Activated B cell treated with CpG ODN at 0.5 μM for 24 hours (primary cell): ENCODE results near the gene GRSF1. TPM values are rescaled to one million over a fixed set of nuclear protein-coding genes. Genes with fewer than 3 reads are reported as not detected.
"Not testable (repeated sequence)": the region's sequence is repeated elsewhere in the genome, so short reads cannot be mapped to it uniquely, and the experiment has no call there.

ENCODE experiments used
- ATAC-seq: fragments of 200-7000 bp; cut with Tn5 transposase; one replicate; pipeline ENCODE4 v1.10.0; 2021; ENCODE audit warnings: low read depth, mild to moderate bottlenecking, moderate library complexity
- CTCF ChIA-PET: fragments of 350-600 bp; sonication (Branson Sonifier 250); formaldehyde crosslinking; loops from one replicate; lab custom pipeline; 2021; ENCODE audit warnings: antibody characterized with exemption; lab: Charles Lee
- POLR2A ChIA-PET: fragments of 350-600 bp; sonication (Branson Sonifier 250); formaldehyde crosslinking; loops from one replicate; lab custom pipeline; 2021; ENCODE audit warnings: antibody characterized with exemption; lab: Charles Lee
- DNase-seq: peaks from one replicate; pipeline ENCODE4 v3.0.0; 2022
- H3K27ac Mint-ChIP-seq: one replicate; pipeline ENCODE4 v1.8.0; 2020; ENCODE audit warnings: mixed read lengths
- H3K27me3 Mint-ChIP-seq: one replicate; pipeline ENCODE4 v1.8.0; 2021; ENCODE audit warnings: mixed read lengths
- H3K36me3 Mint-ChIP-seq: one replicate; pipeline ENCODE4 v1.8.0; 2021; ENCODE audit warnings: low read depth, mixed read lengths
- H3K4me1 Mint-ChIP-seq: one replicate; pipeline ENCODE4 v1.8.0; 2021; ENCODE audit warnings: mixed read lengths
- H3K4me3 Mint-ChIP-seq: one replicate; pipeline ENCODE4 v1.8.0; 2020; ENCODE audit warnings: mild to moderate bottlenecking, mixed read lengths
- H3K9me3 Mint-ChIP-seq: one replicate; pipeline ENCODE4 v1.8.0; 2020; ENCODE audit warnings: mixed read lengths
- intact Hi-C: fragments of 100-400 bp; cut with micrococcal nuclease; formaldehyde crosslinking; loops from one replicate; pipeline ENCODE4 v1.15.1; 2024
- total RNA-seq: library from RNA; stranded (reverse); gene quantifications from 2 replicates; pipeline ENCODE4 v1.2.3, GENCODE V29; 2022
- TF ChIP-seq, protein P1 (sequence below): fragments of 200-600 bp; IDR thresholded peaks from one replicate; pipeline ENCODE4 v1.8.0; 2022; ENCODE audit warnings: antibody characterized with exemption, mild to moderate bottlenecking

The GRSF1 gene
- total RNA-seq, 1 donor from 2014 or later, result 63.5 TPM

DNA sequence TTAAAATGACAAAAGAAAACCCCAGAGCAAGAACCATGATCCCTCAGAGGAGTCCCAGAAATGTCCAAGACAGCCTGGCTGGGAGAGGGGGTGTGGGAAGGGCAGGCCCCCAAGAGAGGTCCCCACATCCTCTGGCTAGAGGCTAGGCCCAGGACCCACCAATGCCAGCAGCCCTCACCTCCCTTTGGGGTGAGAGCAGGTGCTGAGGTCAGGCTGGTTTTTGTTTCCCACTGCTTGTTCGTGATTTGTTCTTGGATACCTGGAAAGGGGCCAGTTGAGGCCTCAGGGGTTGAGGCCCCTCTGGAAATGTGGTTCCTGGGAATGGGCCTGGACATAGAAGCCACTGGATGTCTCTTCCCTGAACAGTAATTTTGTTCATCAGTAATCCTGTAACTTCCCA, 2.3 kb upstream of the GRSF1 start:
- no peak for DNase-seq
- H3K27ac Mint-ChIP-seq, result peak overlapping the region; percentile 82
- ATAC-seq, result no peak
- H3K4me3 Mint-ChIP-seq, result no peak overlapping the region
- peaks cover under 1% of the 10 kb centered on the region for H3K36me3 Mint-ChIP-seq
- CTCF ChIA-PET, result no interaction called here
- peaks cover 59% of the 10 kb centered on the region for H3K4me1 Mint-ChIP-seq
- POLR2A ChIA-PET, result interaction anchor here (0.6 to 7.3 kb wide), 5 partner anchors 59 to 167 kb away, joined by 3 to 80 read pairs (median 3); partner anchors contain the start of genes DCK and MOB1B
- TF ChIP-seq, protein P1, sequence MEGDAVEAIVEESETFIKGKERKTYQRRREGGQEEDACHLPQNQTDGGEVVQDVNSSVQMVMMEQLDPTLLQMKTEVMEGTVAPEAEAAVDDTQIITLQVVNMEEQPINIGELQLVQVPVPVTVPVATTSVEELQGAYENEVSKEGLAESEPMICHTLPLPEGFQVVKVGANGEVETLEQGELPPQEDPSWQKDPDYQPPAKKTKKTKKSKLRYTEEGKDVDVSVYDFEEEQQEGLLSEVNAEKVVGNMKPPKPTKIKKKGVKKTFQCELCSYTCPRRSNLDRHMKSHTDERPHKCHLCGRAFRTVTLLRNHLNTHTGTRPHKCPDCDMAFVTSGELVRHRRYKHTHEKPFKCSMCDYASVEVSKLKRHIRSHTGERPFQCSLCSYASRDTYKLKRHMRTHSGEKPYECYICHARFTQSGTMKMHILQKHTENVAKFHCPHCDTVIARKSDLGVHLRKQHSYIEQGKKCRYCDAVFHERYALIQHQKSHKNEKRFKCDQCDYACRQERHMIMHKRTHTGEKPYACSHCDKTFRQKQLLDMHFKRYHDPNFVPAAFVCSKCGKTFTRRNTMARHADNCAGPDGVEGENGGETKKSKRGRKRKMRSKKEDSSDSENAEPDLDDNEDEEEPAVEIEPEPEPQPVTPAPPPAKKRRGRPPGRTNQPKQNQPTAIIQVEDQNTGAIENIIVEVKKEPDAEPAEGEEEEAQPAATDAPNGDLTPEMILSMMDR, result no peak
- no peaks in the 10 kb centered on the region for H3K27me3 Mint-ChIP-seq
- no peaks in the 10 kb centered on the region for H3K9me3 Mint-ChIP-seq
- intact Hi-C loops, result no loop called here

DNA sequence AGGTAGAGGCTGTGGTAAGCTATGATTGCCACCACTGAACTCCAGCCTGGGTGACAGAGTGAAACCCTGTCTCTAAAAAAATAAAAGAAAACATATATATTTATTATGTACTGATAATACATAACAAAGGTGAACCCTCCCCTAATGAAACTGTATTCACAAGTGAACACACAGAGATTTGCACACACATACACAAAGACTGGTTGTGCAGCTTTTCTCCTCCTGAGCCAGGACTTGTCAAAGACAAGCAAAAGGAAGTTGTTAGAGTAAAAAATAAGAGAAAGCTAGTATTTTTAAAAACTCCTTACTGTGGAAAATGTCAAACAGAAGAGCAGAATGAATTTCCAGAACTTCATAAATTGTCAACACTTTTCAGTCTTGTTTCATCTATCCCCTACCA, 1.5 kb upstream of the GRSF1 start:
- DNase-seq, result no peak
- Mint-ChIP-seq H3K9me3 (no peaks in the 10 kb centered on the region), H3K27ac (peak overlapping the region; percentile 82), H3K4me1 (peaks cover 65% of the 10 kb centered on the region), H3K36me3 (peaks cover 5% of the 10 kb centered on the region), H3K4me3 (no peak overlapping the region), H3K27me3 (no peaks in the 10 kb centered on the region)
- CTCF ChIA-PET, result no interaction called here
- TF ChIP-seq, protein P1, result no peak
- POLR2A ChIA-PET, result interaction anchor here (0.6 to 7.3 kb wide), 4 partner anchors 29 to 154 kb away, joined by 3 to 80 read pairs (median 6); partner anchors contain the start of gene MOB1B
- ATAC-seq, result no peak
- intact Hi-C loops, result no loop called here

DNA sequence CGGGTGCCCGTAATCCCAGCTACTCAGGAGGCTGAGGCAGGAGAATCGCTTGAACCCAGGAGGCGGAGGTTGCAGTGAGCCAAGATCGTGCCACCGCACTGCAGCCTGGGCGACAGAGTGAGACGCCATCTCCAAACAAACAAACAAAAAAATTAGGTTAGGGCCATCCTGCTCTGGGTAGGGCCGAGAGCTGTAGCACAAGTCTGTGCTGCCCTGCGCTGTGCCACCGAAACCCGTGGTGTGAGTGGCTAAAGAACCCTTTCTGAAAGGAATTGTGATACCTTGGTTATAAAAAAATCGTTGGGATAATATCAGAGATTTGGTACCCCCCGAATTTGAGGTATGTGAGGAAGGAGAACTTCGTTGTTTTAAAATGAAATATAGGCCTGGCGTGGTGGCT, 941 bp upstream of the GRSF1 start:
- CTCF ChIA-PET, H3K4me3 Mint-ChIP-seq, H3K36me3 Mint-ChIP-seq, H3K9me3 Mint-ChIP-seq, intact Hi-C loops, H3K27me3 Mint-ChIP-seq, ATAC-seq, DNase-seq: not testable (repeated sequence)
- POLR2A ChIA-PET, result interaction anchor here (0.6 to 7.3 kb wide), 3 partner anchors 29 to 154 kb away, joined by 8 to 80 read pairs (median 45); partner anchors contain the start of genes DCK and MOB1B
- peaks cover 69% of the 10 kb centered on the region for H3K4me1 Mint-ChIP-seq
- peak overlapping the region; percentile 77 for H3K27ac Mint-ChIP-seq

DNA sequence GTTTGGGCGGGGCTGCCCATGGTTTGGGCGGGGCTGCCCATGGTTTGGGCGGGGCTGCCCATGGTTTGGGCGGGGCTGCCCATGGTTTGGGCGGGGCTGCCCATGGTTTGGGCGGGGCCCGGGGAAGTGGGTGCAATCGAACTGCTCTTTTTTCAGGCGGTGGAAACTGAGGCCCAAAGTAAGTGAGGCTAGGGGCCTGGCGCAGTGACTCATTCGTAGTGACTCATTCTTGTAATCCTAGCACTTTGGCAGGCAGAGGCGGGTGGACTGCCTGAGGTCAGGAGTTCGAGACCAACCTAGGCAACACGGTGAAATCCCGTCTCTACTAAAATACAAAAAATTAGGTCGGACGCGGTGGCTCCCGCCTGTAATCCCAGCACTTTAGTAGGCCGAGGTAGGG, 447 bp upstream of the GRSF1 start:
- Mint-ChIP-seq H3K4me3 (peak overlapping the region; percentile 58), H3K4me1 (peaks cover 68% of the 10 kb centered on the region), H3K27ac (peak overlapping the region; percentile 77)
- H3K9me3 Mint-ChIP-seq, intact Hi-C loops, H3K27me3 Mint-ChIP-seq, ATAC-seq, H3K36me3 Mint-ChIP-seq, DNase-seq: not testable (repeated sequence)
- CTCF ChIA-PET, result interaction anchor here (1.4 to 2.2 kb wide), 3 partner anchors 62 to 164 kb away, joined by 4 to 11 read pairs (median 11); partner anchors contain the start of gene MOB1B
- POLR2A ChIA-PET, result interaction anchor here (0.7 to 7.3 kb wide), 15 partner anchors 9 to 169 kb away, joined by 3 to 80 read pairs (median 9); partner anchors contain the start of genes DCK and MOB1B

DNA sequence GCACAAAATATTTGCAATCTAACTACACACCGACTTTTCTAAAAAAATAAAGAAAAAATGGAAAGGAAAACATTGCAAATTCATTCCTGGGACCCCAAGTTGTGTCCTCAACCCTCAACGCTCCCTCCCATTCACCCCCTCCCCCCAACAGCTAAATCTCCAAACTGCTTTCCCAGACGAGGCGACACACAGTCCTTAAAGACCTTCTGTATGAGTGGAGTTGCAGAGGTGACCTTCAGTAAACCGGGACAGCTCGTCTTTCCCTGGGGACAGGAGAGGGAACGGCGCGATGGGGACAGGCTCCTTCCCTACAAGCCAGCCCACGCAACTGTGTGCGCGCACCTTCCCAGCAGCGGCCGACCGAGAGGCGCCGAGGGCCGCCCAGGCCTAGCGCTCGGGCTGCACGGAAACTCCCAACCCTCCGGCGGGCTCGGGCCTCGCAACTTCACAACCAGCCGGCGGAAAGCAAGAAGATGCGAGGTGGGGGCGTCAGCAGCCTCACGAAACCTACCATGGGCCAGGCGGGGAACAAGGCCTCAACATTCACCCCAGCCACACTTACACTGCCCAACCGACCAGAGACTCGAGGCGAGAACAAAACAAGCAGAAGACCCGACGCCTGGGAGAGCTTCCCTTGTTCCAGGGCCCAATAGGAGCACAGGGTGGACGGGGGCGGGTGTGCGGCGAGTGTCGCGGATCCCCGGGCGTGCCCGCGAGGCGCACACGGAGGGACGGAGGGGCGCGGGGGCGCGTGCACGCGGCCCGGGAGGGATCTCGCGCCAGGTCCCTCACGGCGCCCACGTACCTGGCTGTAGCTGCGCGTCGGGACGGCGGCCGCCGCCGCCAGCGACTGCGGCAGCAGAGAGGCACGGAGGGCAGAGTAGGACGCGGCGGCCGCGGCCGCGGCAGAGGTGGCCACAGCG, 763 bp downstream of the GRSF1 start:
- no peaks in the 10 kb centered on the region for H3K27me3 Mint-ChIP-seq
- DNase-seq, result peak; percentile 52
- ATAC-seq, result peak; percentile 30
- H3K4me3 Mint-ChIP-seq, result peak overlapping the region; percentile 93
- H3K27ac Mint-ChIP-seq, result peak overlapping the region; percentile 93
- peaks cover 56% of the 10 kb centered on the region for H3K4me1 Mint-ChIP-seq
- TF ChIP-seq, protein P1, result no peak
- peaks cover 20% of the 10 kb centered on the region for H3K36me3 Mint-ChIP-seq
- no peaks in the 10 kb centered on the region for H3K9me3 Mint-ChIP-seq
- intact Hi-C loops, result loop anchor here (1.0 to 10.0 kb wide), 7 partner anchors 63 to 346 kb away; partner anchors contain the start of genes DCK, MOB1B and UTP3
- POLR2A ChIA-PET, result interaction anchor here (0.5 to 7.3 kb wide), 22 partner anchors 10 to 171 kb away, joined by 3 to 80 read pairs (median 8); partner anchors contain the start of genes DCK and MOB1B
- CTCF ChIA-PET, result interaction anchor here (0.6 to 2.2 kb wide), 6 partner anchors 63 to 171 kb away, joined by 3 to 11 read pairs (median 5); partner anchors contain the start of gene MOB1B
